GM21825 (cell line): ENCODE data around the gene STEEP1.
"Not testable (repeated sequence)": the region's sequence is repeated elsewhere in the genome, so short reads cannot be mapped to it uniquely, and the experiment has no call there.

Experiments
- ATAC-seq: cut with Tn5 transposase; IDR thresholded peaks from one replicate; pipeline ENCODE4 v1.9.1; 2021; ENCODE audit warnings: mild to moderate bottlenecking, moderate library complexity; ENCODE audit not compliant: unreplicated experiment

STEEP1 gene

DNA sequence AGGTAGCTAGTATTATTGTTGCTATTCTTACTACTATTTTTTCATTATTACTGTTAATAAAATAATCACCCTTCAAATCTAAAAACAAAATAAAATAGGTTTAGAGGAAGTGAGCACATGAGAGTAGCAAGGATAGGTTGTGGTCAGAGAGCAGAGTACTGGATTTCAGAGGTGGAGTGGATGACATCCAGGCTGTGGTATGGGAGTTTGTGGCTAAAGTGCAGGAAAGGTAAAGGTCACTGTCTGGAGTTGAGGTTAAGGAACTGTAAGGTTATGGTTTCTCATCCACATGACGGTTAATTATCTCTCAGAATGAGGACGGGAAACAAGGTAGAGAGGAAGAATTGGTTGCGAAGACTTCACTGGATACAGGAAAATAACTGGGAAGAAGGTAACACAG lies 27.7 kb downstream of the STEEP1 start:
- ATAC-seq: no peak

DNA sequence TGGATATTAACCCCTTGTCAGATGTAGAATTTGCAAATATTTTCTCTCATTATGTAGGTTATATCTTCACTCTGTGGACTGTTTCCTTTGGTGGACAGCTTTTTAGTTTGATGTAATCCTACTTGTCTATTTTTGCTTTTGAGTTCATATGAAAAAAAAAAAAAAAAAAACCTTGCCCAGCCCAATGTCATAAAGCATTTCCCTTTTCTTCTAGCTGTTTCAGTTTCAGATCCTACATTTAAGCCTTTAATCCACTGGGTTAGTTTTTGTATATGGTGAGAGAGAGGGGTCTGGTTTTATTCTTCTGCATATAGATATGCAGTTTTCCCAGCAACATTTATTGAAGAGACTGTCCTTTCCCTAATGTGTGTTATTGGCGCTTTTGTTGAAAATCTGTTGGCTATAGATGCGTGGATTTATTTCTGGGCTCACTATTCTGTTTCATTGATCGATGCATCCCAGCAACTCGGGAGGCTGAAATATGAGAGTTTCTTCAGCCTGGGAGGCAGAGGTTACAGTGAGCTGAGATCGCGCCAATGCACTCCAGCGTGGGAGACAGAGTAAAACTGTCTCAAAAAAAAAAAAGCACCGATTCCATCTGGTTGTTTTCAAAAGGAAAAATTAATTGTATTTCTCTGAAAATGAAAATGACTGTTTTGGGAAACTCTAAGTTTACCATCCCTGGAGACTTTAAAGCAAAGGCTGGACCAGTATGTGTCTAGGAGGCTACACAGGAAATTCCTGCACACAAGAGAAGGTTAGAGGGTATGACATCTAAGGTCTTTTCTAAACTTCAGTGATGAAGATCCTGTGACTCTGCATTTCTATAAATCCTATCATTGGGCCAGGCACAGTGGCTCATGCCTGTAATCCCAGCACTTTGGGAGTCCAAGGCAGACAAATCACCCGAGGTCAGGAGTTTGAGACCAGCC lies 35.6 kb downstream of the STEEP1 start:
- no peak for ATAC-seq

DNA sequence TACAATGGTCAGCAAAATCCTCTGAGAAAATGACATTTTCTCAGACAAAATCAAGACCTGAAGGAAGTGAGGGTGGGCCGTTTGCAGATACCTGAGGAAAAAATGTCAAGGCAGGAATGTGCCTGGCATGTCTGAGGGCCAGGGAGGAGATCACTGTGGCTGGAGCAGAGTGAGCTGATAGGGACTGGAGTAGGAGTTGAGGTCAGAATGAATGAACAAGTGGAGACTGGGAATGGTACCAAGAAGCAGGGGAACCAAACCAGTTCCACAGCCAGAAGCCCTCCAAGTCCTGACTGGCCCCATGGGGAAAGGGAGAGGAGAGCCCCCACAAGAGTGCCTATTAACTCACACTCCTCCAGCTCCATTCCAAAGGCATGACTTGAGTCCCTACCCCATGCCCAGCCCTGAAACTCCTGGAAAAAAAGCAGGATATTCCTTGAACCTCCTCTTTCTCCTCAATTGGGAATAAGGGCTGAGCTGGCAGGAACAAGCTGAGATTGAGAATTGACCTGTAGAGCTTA lies 41.5 kb downstream of the STEEP1 start:
- no peak for ATAC-seq

DNA sequence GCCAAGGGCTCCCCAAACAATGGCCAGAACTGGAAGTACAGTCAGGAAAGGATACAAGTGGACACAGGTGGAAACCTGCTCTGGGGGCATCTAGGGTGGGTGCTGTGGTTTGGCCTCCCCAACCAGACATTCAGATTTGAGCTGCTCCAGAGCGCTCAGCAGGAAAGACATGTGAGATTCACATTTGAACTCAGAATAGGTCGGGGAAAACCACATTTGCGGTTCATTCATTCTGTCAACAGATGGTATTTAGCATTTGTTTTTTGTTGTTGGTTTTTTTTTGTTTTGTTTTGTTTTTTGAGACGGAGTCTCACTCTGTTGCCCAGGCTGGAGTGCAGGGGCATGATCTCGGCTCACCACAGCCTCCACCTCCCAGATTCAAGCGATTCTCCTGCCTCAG lies 44.0 kb downstream of the STEEP1 start:
- ATAC-seq: no peak

DNA sequence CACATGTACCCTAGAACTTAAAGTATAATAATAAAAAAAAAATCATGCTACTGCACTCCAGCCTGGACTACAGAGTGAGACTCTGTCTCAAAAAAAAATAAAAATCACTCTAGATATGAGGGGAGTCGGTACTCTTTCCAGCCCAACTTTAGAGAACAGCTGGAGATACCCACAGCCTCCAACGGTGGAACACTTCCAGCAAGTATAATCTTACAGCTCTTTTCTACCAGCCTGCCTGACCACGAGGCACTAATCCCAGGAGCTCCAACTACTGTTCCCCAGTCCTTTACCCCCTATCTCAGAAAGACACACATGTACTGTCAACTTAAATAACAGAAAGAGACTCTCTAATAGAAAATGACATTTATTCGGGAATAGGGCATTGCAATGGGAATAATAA lies 46.8 kb downstream of the STEEP1 start:
- no peak for ATAC-seq

DNA sequence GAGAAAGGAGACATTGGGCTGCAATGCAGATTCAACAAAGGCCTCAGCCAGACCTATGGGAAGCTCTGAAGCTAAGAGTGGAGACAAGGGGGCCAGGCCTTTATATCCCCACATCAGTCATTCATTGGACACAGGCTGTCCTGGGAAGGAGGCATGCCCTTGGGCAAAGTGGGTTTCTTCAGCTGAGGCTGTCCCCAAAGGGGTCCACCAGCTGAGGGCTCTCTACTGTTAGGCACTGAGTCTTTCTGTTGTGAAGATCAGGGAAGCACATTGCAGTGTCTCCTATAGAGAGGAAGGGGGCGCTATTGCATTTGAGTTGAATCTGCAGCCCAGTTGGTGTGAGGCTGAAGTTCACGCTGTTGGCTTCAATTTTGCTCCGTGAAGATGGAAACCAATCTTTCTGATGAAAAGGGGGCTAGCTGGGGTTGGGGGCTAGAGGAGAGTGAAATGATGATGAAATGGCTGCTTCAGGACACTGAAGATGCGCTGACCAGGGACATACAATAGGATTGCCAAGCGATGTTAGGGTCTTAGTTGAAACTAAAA lies 49.0 kb downstream of the STEEP1 start:
- peak; percentile 88 for ATAC-seq

DNA sequence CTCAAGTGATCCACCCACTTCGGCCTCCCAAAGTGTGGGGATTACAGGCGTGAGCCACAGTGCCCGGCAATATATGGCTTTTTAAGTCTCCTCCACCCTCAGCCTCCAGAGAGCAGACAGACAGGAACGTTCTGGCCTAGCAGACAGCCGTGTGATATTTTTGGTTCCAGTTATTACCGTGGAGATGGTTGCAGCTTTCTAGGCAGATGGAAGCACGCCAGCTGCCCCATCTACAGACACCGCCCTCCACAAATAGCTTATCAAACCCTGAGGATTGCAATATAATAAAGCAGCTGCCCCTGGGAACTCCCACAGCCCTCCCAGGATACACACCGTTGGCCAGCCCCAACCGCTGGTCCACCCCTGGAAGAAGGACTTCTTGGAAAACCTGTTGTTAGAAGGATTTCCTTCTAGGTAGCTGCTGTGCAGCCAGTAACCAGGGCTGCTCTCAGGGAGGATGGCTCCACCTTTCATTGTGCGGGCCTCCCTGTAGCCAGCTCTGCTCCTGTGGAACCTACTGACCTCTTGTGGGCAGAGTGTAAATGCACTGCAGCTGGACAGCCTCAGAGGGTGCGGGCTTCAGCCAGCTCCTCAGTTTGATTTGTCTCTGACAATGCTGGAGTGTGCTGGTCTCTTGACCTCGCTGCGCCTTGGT lies 52.9 kb downstream of the STEEP1 start:
- peak; percentile 65 for ATAC-seq

DNA sequence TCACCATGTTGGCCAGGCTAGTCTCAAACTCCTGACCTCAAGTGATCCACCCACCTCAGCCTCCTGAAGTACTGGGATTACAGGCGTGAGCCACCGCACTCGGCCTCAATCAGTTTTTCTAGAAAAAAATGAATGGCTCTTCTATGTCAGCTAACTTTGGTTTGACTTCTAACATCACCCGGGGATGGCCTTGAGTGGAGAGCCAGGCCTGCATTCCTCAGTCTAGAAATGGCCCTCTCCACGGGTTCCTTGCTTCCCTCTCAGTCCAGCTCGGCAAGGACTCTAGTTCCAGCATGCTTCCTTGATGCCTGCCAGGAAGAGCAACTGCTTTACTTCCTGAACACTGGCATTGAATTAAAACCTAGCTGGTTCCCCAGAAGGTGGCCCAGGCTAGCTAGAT lies 58.0 kb downstream of the STEEP1 start:
- no peak for ATAC-seq

DNA sequence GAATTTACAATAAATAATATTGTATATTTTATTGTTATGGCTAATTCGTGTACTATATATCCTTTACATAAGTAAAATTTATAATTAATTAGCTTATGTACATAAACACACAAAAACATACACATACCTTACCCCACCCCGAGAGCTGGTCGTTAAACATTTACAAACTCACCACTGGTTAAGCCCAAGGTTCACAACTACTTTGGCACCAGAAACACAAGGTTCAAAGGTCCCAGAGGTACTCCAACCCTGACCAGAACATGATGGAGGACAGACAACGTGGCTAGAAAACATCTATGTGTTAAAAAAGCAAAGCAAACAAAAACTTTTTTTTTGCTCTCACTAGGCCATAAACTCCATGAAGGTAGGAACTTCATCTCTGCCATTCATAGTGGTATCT lies 59.3 kb downstream of the STEEP1 start:
- ATAC-seq: no peak

DNA sequence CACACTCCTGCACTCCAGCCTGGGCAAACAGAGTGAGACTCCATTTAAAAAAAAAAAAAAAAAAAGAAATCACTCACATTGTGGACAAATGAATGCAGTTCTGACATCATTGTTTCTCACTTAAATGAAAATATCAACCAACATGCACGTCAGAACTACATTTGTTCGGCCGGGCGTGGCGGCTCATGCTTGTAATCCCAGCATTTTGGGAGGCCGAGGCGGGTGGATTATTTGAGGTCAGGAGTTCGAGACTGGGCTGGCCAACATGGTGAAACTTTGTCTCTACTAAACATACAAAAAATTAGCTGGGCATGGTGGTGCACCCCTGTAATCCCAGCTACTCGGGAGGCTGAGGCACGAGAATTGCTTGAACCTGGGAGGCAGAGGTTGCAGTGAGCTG lies 60.1 kb downstream of the STEEP1 start:
- not testable (repeated sequence) for ATAC-seq

DNA sequence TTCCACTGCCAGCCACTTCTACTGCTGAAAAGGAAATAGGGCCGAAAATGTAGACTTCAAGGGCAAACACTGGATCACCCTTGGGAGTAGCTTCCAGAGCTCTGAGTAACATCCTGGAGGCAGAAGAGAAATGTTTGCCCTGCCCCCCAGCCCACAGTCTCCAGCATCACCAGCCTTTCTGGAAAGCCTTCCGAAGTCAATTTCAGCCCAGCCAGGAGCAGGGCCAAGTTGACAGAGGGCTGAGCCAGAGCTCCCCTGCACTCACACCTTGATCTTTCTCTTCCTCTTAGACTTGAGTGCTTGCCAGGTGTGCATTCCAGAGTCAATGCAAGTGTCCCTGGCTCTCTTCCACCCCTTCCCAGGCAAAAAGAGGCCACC lies 61.7 kb downstream of the STEEP1 start:
- ATAC-seq: no peak

DNA sequence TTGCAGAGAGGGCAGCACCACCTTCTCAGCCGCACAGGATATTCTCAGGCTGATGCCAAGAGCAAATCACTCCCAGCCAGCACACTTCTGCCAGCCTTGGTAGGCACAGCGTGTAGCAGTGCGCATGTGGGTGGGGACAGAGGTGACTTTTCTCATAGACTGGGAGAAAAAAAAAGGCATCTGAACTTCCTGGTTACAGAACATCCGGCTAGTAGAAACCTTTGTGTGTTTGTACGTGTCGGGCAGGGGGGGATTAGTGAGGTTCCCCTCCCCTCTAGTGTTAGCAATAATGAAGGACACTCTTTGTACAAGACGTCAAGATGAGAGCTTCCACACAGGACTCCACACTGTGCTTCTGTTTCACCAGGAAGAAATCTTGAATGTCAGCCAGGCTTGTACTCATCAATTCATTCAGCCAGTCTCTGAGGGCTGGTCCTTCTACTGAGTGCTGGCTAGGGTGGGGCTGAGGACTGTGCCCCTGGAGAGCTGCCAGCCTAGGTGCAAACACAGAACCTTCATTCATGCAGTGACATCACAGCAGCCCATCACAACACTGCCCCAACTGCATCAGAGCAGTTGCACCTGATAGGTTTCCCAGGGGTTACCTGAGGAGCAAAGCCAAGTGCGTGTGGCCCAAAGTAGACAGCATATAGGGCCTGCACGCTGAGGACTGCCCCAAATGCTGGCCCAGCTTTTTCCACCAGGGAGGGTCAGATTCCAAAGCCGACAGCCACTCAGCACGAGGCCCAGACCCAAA lies 62.3 kb downstream of the STEEP1 start:
- no peak for ATAC-seq

DNA sequence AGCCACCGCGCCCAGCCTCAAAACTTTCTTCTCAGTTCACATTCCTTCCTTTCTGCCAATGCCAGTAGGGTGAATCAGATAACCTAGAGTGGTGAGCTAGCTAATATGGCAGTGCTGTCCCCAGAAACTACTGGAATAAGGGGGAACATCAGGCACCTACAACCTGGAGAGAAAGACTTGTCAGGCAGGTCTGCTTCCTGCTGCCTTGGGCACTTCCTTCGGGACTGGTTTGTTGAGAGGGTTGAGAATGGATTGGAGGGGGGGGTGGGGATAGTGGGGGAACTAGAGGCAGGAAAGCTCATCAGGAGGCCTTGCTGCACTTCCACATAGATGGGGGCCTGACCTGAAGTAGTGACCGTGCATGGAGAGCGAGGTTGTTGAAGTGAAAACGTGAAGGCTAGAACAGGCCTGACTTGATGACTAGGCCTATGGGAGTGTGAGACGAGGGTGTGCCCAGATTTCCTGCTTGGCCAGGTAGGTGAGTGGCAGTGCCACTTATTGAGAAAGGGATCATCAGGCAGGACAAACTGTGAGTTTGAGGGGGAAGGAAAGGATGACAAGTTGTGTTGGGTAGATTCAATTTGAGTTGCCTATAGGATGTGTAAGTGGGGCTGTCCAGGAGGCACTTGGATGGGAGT lies 63.6 kb downstream of the STEEP1 start:
- ATAC-seq: no peak

DNA sequence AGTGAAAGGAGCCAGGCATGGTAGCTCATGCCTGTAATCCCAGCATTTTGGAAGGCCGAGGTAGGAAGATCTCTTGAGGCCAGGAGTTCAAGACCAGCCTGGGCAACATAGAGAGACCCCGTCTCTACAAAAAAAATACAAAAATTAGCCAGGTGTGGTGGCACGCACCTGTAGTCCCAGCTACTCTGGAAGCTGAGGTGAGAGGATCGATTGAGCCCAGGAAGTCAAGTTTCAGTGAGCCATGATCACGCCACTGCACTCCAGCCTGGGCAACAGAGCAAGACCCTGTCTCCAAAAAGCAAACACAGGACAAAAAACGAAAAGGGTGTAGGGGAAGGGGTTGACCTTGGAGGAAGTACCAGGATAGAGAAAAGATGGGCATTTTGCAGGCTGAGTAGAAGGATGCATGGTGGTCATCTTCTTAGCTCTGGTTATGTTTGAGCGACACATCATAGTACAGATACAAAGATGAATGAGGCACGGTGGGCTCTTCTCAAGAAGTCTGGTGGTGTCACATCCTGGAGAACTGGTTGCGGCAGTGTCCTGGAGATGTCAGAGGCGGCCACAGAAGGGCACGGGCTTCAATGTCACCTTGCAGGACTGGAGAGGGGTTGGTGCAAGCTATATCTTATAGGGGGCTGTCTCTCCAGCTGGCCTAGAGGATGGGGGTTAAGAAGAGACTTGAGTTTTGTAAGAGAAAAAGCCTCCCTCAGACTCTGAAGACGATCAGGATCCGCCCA lies 65.0 kb downstream of the STEEP1 start:
- ATAC-seq: no peak

DNA sequence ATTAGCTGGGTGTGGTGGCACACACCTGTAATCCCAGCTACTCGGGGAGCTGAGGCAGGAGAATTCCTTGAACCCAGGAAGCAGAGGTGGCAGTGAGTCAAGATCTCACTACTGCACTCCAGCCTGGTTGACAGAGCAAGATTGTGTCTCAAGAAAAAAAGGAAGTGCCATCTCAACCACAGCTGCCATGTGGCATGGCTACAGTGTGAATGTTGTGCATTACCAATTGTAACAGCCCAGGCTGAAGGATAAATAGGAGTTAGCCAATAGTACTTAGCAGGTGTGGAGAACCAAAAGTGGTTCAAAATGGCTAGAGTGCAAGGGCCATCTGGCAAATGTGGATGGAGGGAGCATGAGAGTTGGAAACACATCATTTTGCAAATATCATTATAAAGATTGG lies 68.0 kb downstream of the STEEP1 start:
- no peak for ATAC-seq

DNA sequence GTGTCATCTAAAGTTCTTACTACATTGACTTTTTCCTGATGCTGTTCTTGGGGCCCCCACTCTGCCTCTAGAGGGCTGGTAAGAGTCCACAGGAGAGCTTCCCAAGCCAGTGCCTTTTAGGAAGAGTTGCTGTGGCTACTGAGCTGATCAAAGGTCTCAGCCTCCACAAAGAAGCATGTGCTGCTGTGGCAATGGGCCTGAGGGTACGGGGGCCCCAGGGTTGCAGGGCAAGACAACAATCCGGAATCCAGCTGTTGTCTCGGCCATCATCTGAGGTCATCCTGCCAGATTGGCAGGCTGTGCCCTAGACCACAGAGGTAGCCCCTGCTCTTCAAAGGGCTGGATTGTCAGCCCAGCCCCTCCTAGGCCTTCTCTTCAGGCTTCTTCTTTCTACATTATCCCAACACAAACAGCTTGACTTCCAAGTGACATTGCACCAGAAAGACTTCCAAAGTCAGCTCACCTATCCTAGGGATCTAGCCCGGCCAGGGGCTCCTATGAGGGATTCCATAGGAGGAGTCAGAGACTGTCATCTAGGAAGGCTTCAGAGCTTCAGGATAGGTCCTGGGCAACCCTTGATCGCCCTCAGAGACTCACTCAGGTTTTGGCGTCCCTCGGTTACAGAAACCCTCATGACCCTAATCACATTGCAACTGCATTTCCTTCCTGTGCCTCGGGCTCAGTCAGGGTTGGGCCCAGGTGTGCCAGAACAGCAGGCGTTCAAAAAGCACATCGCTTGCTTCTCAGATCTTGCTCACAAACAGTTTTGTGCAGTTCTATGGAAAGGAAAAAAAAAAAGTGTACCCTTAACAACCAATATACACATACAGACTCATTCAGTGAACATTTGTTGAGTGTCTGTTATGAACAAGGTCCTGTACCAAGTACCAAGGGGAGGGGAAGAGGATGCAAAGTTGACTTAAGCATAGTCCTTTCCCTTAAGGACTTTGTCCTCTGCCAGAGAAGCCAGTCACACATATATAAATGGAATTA lies 69.2 kb downstream of the STEEP1 start:
- ATAC-seq: no peak

DNA sequence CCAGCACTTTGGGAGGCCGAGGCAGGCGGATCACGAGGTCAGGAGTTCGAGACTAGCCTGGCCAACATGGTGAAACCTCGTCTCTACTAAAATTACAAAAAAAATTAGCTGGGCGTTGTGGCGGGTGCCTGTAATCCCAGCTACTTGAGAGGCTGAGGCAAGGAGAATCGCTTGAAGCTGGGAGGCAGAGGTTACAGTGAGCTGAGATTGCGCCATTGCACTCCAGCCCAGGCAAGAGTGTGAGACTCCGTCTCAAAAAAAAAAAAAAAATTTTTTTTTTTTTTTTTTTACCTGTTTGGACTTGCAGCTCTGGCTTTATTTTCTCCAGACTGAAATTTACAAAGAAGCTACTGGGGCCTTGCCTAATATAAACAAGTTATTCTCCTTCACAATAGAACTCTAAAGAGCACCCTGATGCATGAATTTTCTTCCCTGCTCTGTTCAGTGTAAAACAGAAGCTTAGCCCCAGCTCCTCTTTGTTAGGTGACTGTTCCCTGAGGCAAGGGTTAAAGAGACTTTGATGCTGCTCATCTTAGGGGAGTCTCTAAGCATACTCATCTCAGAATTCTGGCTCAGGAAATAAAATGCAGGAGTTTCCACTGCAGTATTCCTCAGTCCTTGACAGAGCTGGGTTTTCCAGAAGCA lies 71.2 kb downstream of the STEEP1 start:
- ATAC-seq: not testable (repeated sequence)

DNA sequence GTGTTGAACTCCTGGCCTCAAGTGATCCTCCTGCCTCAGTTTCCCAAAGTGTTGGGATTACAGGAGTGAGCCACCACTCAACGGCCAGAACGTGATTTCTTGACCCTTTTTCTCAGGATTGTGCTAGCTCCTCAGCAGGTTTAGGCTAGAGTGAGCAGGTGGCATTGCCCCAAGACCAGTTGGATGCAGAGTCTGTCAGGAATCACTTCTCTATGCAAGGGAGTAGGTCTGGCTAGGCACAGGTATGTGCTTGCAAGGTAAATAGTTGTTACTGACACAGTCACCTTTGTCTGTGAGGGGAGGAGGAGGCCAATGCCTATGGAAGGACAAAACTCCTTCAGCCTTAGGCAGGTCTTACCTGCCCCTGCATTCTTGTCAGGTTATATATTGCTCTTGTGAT lies 72.7 kb downstream of the STEEP1 start:
- no peak for ATAC-seq
